ENCODE measurements around the gene NKD2. TPM values are rescaled to one million over a fixed set of nuclear protein-coding genes. Genes with fewer than 3 reads are reported as not detected.

The NKD2 gene
- total RNA-seq, 1 experiment from 2014 or later, result 0.57 TPM

- Histone ChIP-seq H3K27me3 (ENCODE audit: insufficient read depth, low read depth) (peaks cover 94% of the 10 kb centered on the region), H3K36me3 (ENCODE audit: low read depth) (no peaks in the 10 kb centered on the region), H4K20me1 (ENCODE audit: insufficient read depth) (no peaks in the 10 kb centered on the region), H3F3A (ENCODE audit: insufficient read depth, low read depth) (no peaks in the 10 kb centered on the region; the same call in 1 of the 2 replicates), H3K4me2 (no peak overlapping the region), H3K9me2 (ENCODE audit: insufficient read depth) (no peaks in the 10 kb centered on the region), H3K27ac (no peak overlapping the region), H3K4me3 (no peak overlapping the region), H2AFZ (no peak overlapping the region), H3K4me1 (replicated peaks; ENCODE audit: insufficient read depth) (no peaks in the 10 kb centered on the region), H3K9me3 (ENCODE audit: insufficient read depth, low read depth) (no peaks in the 10 kb centered on the region), H3K79me2 (ENCODE audit: low read depth) (no peaks in the 10 kb centered on the region)
- TF ChIP-seq EZH2 (IDR thresholded peaks at IDR 0.05; ENCODE audit: low read depth) (no peak), CTCF (conservative IDR thresholded peaks at IDR 0.05) (no peak)
- intact Hi-C loops (cut with micrococcal nuclease; ENCODE audit: unreplicated experiment), result no loop called here
- CTCF ChIA-PET, result no interaction called here
- POLR2A ChIA-PET (ENCODE audit: unreplicated experiment), result interaction anchor here (0.5 kb wide), 1 partner anchor 146 kb away, joined by 3 read pairs; no protein-coding TSS in a partner anchor
- DNase-seq, result no peak
- BruUV-seq (replicated peaks), result no TSS peak
These were observed 6.9 kb downstream of the NKD2 start for GRCh38 chr5:1015507-1015906.

- H3K4me2 ChIP-seq, result no peak overlapping the region
- no peaks in the 10 kb centered on the region for H3K9me3 ChIP-seq (ENCODE audit: insufficient read depth, low read depth)
- H3K4me3 ChIP-seq, result no peak overlapping the region
- no peak overlapping the region for H3K27ac ChIP-seq
- no peaks in the 10 kb centered on the region for H3K79me2 ChIP-seq (ENCODE audit: low read depth)
- ChIA-PET CTCF (no interaction called here), POLR2A (ENCODE audit: unreplicated experiment) (no interaction called here)
- no peaks in the 10 kb centered on the region for H3F3A ChIP-seq (ENCODE audit: insufficient read depth, low read depth)
- no peaks in the 10 kb centered on the region for H3K4me1 ChIP-seq (replicated peaks; ENCODE audit: insufficient read depth)
- peaks cover 93% of the 10 kb centered on the region for H3K27me3 ChIP-seq (ENCODE audit: insufficient read depth, low read depth)
- no TSS peak for BruUV-seq (replicated peaks)
- H3K9me2 ChIP-seq (ENCODE audit: insufficient read depth), result no peaks in the 10 kb centered on the region
- H3K36me3 ChIP-seq (ENCODE audit: low read depth), result no peaks in the 10 kb centered on the region
- intact Hi-C loops (cut with micrococcal nuclease; ENCODE audit: unreplicated experiment), result no loop called here
- TF ChIP-seq EZH2 (IDR thresholded peaks at IDR 0.05; ENCODE audit: low read depth) (no peak), CTCF (conservative IDR thresholded peaks at IDR 0.05) (no peak)
- DNase-seq, result no peak
- no peaks in the 10 kb centered on the region for H4K20me1 ChIP-seq (ENCODE audit: insufficient read depth)
- H2AFZ ChIP-seq, result no peak overlapping the region
These were observed 7.4 kb downstream of the NKD2 start for GRCh38 chr5:1016036-1016435.

- intact Hi-C loops (cut with micrococcal nuclease; ENCODE audit: unreplicated experiment), result no loop called here
- CTCF ChIA-PET, result interaction anchor here (0.6 kb wide), 1 partner anchor 9 kb away, joined by 3 read pairs; no protein-coding TSS in a partner anchor
- H3F3A ChIP-seq (ENCODE audit: insufficient read depth, low read depth), result no peaks in the 10 kb centered on the region
- H2AFZ ChIP-seq, result no peak overlapping the region
- H3K79me2 ChIP-seq (ENCODE audit: low read depth), result no peaks in the 10 kb centered on the region
- H3K4me3 ChIP-seq, result no peak overlapping the region
- H3K4me1 ChIP-seq (replicated peaks; ENCODE audit: insufficient read depth), result no peaks in the 10 kb centered on the region
- no peak for TF ChIP-seq EZH2 (IDR thresholded peaks at IDR 0.05; ENCODE audit: low read depth)
- no peak for TF ChIP-seq CTCF (conservative IDR thresholded peaks at IDR 0.05)
- no peaks in the 10 kb centered on the region for H3K9me3 ChIP-seq (ENCODE audit: insufficient read depth, low read depth)
- H3K27ac ChIP-seq, result no peak overlapping the region
- no peaks in the 10 kb centered on the region for H3K9me2 ChIP-seq (ENCODE audit: insufficient read depth)
- no peak overlapping the region for H3K4me2 ChIP-seq
- BruUV-seq (replicated peaks), result no TSS peak
- H3K36me3 ChIP-seq (ENCODE audit: low read depth), result no peaks in the 10 kb centered on the region
- peaks cover 91% of the 10 kb centered on the region for H3K27me3 ChIP-seq (ENCODE audit: insufficient read depth, low read depth)
- DNase-seq, result no peak
- POLR2A ChIA-PET (ENCODE audit: unreplicated experiment), result no interaction called here
- no peaks in the 10 kb centered on the region for H4K20me1 ChIP-seq (ENCODE audit: insufficient read depth)
These were observed 7.9 kb downstream of the NKD2 start for GRCh38 chr5:1016476-1016875.
